Measurements from ENCODE around the gene BIN1.

Gene BIN1

GRCh38 chr2:127049927-127050802, 56.8 kb downstream of the BIN1 start:
- H3K27me3 ChIP-seq (ENCODE audit: insufficient read depth, low read length, poor library complexity) = no peaks in the 10 kb centered on the region
- ATAC-seq (ENCODE audit: insufficient read depth, low read depth) = peak; percentile 90
- no peak overlapping the region for H3K4me2 ChIP-seq (ENCODE audit: insufficient read depth, low read length)

GRCh38 chr2:127048969-127049897, 57.7 kb downstream of the BIN1 start:
- no peaks in the 10 kb centered on the region for H3K36me3 ChIP-seq (ENCODE audit: insufficient read depth, low read length)

More at GRCh38 chr2:127049927-127050802, 56.8 kb downstream of the BIN1 start:
- Histone ChIP-seq H2AFZ (ENCODE audit: low read depth, low read length) (peak overlapping the region; percentile 56), H3K79me2 (ENCODE audit: insufficient read depth, low read length) (no peaks in the 10 kb centered on the region), H3K9ac (ENCODE audit: low read depth, low read length) (no peak overlapping the region), H3K4me1 (ENCODE audit: insufficient read depth, low read length) (peaks cover 2% of the 10 kb centered on the region; the same call in 1 of the 2 replicates), H3K9me3 (ENCODE audit: insufficient read depth, low read length, severe bottlenecking) (no peaks in the 10 kb centered on the region), H4K20me1 (ENCODE audit: insufficient read depth, low read length) (no peaks in the 10 kb centered on the region), H3K27ac (ENCODE audit: low read length) (no peak overlapping the region), H3K36me3 (ENCODE audit: insufficient read depth, low read length) (no peaks in the 10 kb centered on the region), H3K4me3 (ENCODE audit: low read depth in 1 of 2, low read length in 2 of 2) (no peak overlapping the region)
- DNase-seq = peak; percentile 68
- TF ChIP-seq EZH2 (IDR thresholded peaks at IDR 0.05; ENCODE audit: borderline replicate concordance, low read depth, low read length, severe bottlenecking) (no peak), CTCF (IDR thresholded peaks at IDR 0.05; ENCODE audit: borderline replicate concordance, extremely low read depth, low read length, poor library complexity, severe bottlenecking) (peak; percentile 93)

GRCh38 chr2:127048618-127048935, 58.4 kb downstream of the BIN1 start:
- no peaks in the 10 kb centered on the region for H4K20me1 ChIP-seq (ENCODE audit: insufficient read depth, low read length)
- H3K4me2 ChIP-seq (ENCODE audit: insufficient read depth, low read length) = no peak overlapping the region
- no peaks in the 10 kb centered on the region for H3K79me2 ChIP-seq (ENCODE audit: insufficient read depth, low read length)
- no peak overlapping the region for H2AFZ ChIP-seq (ENCODE audit: low read depth, low read length)
- H3K36me3 ChIP-seq (ENCODE audit: insufficient read depth, low read length) = no peaks in the 10 kb centered on the region
- H3K27ac ChIP-seq (ENCODE audit: low read length) = no peak overlapping the region
- no peak overlapping the region for H3K9ac ChIP-seq (ENCODE audit: low read depth, low read length)
- TF ChIP-seq EZH2 (IDR thresholded peaks at IDR 0.05; ENCODE audit: borderline replicate concordance, low read depth, low read length, severe bottlenecking) (no peak), CTCF (IDR thresholded peaks at IDR 0.05; ENCODE audit: borderline replicate concordance, extremely low read depth, low read length, poor library complexity, severe bottlenecking) (no peak)
- DNase-seq (no peak), ATAC-seq (ENCODE audit: insufficient read depth, low read depth) (no peak)
- no peak overlapping the region for H3K4me3 ChIP-seq (ENCODE audit: low read depth in 1 of 2, low read length in 2 of 2)
- H3K9me3 ChIP-seq (ENCODE audit: insufficient read depth, low read length, severe bottlenecking) = no peaks in the 10 kb centered on the region
- H3K27me3 ChIP-seq (ENCODE audit: insufficient read depth, low read length, poor library complexity) = no peaks in the 10 kb centered on the region
- H3K4me1 ChIP-seq (ENCODE audit: insufficient read depth, low read length) = peaks cover 2% of the 10 kb centered on the region; the same call in 1 of the 2 replicates

More at GRCh38 chr2:127048969-127049897, 57.7 kb downstream of the BIN1 start:
- ATAC-seq (ENCODE audit: insufficient read depth, low read depth) (no peak), DNase-seq (no peak)
- Histone ChIP-seq H2AFZ (ENCODE audit: low read depth, low read length) (no peak overlapping the region), H3K27ac (ENCODE audit: low read length) (no peak overlapping the region), H3K9ac (ENCODE audit: low read depth, low read length) (no peak overlapping the region), H3K27me3 (ENCODE audit: insufficient read depth, low read length, poor library complexity) (no peaks in the 10 kb centered on the region), H3K4me3 (ENCODE audit: low read depth in 1 of 2, low read length in 2 of 2) (no peak overlapping the region), H3K4me1 (ENCODE audit: insufficient read depth, low read length) (peaks cover 2% of the 10 kb centered on the region; the same call in 1 of the 2 replicates), H3K9me3 (ENCODE audit: insufficient read depth, low read length, severe bottlenecking) (no peaks in the 10 kb centered on the region), H3K4me2 (ENCODE audit: insufficient read depth, low read length) (no peak overlapping the region), H3K79me2 (ENCODE audit: insufficient read depth, low read length) (no peaks in the 10 kb centered on the region), H4K20me1 (ENCODE audit: insufficient read depth, low read length) (no peaks in the 10 kb centered on the region)
- no peak for TF ChIP-seq CTCF (IDR thresholded peaks at IDR 0.05; ENCODE audit: borderline replicate concordance, extremely low read depth, low read length, poor library complexity, severe bottlenecking)
- no peak for TF ChIP-seq EZH2 (IDR thresholded peaks at IDR 0.05; ENCODE audit: borderline replicate concordance, low read depth, low read length, severe bottlenecking)

Measured in DND-41 (cell line).